Activated gamma-delta T cell treated with anti-CD3 and anti-CD28 coated beads, Interleukin-2, amount 50 U/mL, for 16 hours (primary cell): Measurements from ENCODE around the gene ALCAM.

Experiments used
- DNase-seq: peaks from one replicate; pipeline ENCODE4 v3.0.0-alpha.2; 2020; ENCODE audit warnings: low read depth

Gene ALCAM

DNA sequence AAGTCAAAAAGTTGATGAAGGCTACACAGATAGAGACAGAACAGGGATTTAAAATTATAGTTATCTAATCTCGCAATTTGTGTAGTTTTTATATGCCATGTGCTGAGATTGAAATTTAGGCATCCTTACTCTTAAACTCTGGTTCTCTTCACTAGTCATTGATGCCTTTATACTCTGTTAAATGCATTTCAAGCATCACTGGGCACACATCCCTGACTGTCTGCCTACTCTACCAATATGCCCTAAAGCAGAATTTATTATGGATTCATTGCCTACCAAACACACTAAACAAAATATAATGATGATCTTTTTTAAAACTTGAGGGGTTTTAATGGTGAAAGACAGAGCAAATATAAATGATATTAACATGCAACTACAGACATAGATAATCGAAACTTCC is 10.3 kb upstream of the ALCAM start:
- DNase-seq: no peak

DNA sequence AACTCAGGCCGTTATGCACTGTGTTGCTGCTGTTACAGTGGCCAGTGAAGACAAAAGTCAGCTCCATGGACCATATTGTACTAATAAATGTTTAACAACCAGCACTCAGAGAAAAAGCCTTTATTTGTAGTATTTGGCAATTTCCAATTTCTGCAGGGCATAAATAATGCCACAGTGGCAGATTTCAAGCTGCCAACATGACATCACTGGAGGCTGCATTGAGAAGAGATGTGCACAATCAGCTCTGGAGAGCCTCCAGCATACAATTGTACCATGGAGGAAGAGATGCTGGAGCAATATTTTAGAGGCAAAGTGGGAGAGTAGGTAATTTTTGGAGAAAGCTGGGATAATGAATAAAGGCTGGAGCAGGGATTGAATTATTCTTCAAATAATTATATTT is 9.7 kb upstream of the ALCAM start:
- DNase-seq: no peak

DNA sequence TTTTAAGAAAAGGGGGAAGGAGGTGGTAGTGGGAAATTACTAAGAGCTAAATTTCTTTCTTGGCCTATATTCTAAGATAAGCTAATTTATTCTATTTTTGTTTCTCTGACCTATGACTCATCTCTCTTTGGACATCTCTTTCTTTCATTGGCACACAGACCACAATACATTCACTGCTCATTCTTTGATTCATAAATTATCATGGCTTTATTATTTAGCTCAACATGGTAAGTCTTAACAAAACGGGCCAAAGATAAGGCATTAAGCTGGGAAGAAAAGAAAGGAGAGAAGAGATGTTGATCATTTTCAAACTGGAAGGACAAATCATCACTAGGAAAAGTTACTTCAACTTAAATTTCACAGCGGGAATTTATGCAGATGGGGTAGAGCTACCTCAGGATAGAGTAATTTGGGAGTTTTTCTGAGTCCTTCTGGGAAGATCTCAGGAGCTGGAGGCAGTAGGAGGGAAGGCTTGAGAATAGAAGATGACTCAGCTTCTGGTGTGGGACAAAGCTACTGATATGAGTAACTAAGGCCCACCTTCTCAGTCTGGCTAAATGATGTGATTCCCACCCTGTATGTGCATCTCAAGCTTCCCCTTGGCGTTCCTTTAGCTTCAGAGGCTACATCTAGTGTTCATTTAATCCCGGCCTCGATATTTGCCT is 7.5 kb upstream of the ALCAM start:
- no peak for DNase-seq

DNA sequence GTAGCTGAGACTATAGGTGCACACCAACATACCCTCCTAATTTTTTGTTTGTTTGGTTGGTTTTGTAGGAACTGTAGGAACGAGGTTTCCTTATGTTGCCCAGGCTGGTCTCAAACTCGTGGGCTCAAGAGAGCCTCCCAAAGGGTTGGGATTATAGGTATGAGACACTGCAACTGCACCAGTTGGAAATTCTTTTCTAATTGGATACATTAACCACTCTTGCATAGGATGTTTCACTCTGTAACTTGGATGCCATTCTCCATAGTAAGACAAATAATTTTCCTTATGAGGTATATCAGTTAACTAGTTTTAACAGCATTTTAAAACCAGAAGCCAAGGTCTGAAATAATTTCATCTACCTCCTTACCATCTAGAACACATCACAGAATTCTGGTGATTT is 6.7 kb upstream of the ALCAM start:
- DNase-seq: no peak

DNA sequence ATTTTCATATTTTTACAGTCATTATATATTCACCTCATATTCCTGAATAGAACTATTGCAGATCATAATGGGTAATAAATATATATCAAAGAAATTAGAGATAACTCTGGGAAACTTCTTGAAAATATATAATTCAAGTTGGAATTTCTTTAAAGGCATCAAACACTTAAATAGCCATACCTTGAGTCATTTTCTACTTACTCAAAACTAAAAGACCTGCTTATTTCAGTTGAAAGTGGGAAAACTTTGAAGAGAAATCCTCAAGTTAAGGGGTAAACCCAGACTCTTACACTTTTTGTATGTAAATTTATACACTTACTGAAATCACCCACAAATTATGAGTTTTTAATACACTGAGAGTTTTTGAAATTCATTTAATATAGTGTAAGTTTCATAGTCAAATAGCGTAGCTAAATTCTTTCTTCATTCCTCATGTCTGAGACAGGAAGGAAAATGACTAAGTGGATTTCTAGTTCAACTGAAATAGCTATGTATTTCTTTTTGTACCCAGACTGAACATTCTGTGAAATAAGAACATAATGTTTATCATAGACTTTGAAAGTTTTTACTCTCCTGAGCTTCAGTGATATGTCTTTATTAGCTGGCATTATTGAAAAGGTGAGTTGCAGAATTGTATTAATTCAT is 4.6 kb upstream of the ALCAM start:
- DNase-seq: no peak

DNA sequence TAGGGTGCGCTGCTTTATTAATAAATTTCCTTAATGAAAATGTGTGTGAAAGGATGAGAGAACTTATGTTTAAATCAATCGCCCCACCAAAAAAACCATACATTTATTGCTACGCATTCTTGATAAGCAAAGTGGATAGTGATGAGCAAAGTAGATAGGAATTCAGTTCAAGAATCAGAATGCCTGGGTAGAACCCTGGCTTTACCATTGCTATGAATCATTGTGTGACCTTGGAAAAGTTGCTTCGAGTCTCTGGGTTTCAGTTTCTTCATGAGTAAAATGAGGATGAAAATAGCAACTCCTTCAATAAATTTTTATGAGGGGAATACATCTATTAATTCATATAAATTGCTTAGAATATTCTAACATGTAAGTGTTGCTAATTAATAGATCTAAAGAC is 2.6 kb upstream of the ALCAM start:
- DNase-seq: no peak

DNA sequence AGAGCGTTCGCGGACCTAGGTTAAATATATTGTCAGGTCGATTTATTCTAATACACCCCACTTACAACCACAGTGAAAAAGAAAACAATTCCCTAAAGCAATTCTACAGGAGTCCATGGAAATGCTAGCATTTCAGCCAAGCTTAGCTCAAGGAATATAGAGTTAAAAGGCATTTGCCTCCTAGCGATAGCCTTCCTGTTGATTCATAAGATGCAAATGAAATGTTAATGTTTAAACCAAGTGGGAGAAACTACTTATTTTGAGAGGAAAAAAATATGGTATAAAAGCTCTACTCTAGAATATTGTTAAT is 1.7 kb upstream of the ALCAM start:
- DNase-seq: no peak

DNA sequence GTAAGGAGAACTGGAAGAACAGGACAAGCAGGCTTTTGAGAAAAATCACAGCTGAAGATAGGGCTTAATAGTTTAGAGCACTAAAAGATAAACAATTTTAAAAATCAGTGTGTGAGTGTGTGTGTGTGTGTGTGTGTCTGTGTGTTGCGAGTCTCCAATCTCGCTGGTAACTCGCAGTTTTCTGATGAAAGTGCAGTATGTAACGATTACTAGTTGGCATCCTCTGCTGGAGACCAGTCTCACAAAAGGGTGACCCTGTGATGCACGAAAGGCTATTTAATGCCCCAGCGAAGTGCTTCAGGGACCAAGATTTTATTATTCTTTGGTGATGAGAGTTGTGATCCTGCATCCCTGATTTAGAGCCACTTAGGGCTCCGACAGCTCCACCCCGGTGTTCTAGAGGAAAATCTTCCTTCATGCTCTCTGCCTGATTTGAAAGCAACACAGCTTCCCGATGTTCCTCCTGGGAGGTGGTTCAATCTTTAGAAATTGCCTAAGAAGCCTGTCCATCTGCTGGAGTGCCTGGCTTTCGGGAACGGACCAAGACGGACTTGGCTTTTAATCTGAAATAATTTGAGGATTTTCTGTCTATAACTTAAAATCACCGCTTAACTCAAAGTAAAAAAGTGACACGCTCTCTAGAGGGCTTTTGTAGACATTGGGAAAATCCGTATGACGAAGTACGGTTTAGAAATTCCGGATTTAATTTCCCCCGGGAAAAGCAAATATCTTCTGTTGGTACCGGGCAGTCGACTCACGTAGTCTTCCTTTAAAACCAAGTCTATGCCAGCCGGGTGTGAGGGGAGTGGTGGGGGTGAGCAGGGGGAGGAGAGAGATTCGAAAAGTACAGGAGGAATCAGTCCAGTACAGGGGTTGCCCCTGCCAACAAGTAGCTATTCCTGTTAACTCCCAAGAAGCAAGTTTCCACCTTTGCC is 1.1 kb upstream of the ALCAM start:
- no peak for DNase-seq

DNA sequence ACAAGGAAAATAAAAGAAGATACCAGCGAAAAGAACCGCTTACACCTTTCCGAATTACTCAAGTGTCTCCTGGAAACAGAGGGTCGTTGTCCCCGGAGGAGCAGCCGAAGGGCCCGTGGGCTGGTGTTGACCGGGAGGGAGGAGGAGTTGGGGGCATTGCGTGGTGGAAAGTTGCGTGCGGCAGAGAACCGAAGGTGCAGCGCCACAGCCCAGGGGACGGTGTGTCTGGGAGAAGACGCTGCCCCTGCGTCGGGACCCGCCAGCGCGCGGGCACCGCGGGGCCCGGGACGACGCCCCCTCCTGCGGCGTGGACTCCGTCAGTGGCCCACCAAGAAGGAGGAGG is 325 bp downstream of the ALCAM start:
- DNase-seq: no peak

DNA sequence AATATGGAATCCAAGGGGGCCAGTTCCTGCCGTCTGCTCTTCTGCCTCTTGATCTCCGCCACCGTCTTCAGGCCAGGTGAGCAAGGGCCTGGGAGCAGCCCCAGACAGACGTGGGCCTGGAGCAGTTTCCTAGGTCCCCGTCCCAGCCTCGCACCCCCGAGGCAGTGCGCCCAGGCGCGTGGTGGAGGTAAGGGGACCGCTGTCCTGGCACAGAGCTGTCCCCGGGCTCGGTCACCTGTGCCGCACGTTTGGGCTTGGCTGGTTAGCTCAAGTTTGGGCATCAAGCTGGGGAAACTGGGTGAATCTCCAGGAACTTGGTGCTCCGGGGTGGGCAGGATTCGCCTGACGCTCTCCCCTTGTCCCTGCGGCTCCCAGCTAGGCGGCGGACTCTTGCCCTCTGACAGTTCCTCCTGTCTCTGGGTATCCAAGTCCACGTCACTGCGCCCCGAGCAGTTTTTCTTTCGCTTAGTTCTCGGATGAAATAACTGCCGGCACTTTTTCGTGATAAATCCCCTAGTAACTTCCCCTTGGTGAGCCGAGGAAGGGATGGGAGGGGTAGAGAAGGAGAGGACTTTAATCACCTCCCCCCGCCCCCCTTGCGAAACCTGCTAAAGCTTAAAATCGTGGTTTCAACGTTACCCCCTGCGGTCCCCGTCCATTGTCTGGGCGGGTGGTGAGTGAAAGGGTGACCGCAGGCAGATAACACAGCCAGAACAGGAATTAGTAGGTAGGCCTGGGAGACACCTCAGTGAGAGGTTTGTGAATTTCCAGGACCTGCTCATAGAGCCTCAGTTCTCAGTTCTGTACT is 901 bp downstream of the ALCAM start:
- peak; percentile 41 for DNase-seq

DNA sequence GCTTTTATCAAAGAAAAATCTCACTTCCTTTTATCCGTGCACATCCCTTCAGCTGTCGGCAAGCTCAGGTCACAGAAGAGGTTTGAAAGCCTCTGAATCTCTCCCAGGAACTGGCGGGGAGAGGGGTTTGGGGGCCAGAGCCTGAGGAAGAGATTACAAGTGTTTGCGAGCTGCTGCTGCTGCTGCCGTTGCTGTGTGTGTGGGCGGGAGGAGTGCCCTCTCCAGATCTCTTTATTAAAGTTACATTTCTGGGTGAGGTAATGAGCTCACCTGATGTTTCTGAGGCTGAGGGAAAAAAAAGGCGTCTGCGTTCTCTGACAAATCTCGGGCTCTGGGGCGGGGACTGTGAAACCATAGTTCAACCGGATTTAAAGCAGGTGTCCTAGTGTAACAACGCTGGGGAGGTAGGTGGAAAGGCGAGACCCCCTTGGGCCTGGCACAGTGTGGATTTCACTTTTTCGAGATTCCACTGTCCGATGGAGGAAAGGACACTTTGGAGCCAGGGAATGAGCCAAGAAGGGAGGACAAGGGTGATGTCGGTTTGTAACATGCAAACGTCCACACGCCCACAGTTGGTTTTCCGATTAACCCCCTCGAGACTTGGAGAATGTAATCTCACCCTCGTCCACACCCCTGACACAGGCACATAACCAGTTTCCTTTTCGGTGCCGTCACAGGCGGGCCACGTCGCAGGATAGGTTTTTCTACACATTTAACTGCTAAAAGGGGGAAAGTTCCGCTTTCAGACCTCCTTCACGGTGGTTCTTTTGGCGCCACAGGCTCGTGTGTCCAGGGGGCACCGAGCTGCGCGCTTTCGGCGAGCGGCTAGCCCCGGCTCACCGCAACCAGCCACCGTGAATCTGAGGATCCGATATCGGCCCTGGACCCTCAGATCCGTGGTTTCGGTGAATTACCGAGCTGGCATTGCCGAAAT is 2.1 kb downstream of the ALCAM start:
- peak; percentile 57 for DNase-seq

DNA sequence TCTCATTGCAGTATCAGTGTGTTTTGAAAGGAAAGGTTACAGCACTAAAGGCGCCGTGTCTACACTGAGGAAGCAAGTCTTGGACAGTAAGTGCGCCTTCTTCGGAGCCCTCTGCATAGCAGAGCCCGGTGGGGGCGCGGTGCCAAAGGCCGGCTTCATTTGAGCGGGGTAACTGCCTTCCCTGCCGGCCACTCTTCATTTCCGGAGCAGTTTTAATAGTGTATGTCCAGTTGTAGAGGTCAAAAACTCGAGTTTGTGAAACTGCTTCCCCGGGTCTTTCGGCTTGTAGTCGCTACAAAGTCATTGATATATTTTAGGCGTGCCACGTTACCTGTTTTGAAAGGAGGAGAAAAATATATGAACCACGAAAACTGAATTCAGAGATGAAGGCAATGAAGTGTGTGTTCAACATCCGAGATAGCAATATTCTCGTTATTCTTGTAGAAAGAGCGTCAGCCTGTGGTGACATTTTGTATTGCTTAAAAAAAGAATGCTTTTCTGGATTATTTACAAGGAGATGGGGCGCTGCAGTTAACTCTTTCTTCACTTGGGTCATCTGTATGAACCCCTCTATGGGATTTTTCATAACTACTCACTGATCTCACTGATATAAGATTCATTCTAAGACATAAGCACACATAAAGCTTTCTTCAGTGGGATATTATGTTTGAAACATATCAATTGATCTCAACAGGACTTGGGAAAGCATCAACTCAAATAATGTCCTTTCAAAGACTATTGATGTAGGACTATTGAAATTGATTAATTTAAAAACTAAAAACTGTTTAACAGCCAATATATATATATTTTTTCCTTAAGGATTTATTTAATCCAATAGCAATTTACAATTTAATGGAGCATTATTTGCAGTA is 3.0 kb downstream of the ALCAM start:
- DNase-seq: peak; percentile 5

DNA sequence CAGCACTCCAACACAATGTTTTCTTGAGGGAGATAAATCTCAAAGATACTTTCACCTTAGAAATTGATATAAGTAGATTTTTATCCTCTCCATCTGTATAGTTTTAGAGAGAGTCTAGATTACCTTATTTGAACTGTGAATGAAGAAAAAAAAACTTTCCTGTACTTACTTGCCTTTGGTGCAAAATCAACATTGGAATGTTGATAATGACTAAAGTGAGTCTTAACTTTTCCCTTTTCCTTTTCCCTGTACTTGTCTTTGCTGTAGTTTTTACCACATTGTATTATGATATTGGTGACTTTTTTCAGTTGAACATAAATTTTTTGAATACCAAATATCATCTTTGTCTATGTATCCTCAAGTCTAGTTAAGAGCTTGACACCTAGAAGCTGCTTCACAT is 6.7 kb downstream of the ALCAM start:
- no peak for DNase-seq

DNA sequence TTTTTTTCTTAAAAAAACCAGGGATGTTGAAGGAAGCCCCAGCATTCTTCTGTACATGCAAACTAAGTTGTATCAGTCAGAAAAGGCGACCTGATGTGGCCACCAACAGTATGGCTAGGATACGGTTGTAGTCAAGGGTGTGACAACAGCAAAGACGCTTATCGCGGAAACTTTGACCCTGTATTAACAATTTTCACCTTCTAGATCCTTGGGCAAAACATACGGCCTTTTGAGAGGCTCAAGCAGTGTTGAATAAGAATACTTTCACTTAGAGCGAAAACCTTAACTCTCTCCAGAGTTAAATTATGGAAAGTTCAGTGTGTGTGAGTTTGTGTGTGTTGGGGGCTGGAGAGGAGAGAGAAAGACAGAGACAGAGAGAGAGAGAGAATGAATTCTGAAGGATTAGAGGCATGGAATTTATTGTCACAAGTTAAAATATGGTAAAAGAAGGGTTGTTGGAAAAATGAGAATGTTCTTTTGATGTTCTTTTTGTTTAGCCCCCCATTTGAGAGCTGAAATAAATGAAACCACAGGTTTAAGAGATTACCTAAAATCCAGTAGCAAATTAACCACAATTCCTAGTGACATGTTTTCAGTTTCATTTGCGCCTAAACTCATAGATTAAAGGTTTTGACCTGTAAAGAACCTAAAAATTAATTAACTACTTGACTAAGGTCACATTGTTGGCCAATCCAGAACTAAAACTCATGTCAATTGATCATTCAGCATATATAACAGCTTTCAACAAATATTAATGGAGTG is 9.2 kb downstream of the ALCAM start:
- DNase-seq: no peak

DNA sequence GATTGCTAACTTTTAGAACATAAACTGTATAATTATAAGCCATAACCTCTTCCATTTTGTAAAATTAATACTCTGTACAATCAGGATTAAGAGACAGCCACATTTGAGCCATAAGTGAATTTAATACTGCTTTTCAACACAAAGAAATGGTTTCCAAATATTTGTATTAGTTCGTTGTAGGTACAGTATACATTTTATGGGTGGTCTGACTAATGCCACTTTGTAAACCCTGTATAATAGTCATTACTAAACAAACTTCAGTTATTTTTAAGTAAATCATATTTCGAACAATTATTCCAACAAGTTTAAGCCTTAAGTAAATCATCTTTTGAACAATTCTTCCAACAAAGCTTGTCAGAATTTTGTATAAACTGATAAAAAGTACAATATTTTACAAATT is 11.0 kb downstream of the ALCAM start:
- DNase-seq: no peak

DNA sequence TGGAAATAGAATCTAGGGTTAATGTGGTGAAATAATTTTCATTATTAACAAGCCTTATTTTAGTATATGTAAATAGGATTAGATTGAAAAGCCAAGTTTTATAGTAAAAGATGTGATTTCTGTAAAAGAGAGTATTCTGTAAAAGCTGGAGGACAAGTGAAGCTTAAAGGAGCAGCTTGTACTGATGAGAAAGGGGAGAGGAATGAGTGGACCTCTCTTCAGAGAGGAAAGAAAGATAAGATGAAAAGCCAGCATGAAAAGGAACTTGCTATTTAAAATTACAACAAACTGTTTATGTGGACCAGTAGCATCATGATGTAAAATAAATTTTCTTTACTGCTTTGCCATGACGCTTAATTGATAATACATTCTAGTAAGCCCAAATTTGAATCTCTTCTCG is 18.5 kb downstream of the ALCAM start:
- no peak for DNase-seq

DNA sequence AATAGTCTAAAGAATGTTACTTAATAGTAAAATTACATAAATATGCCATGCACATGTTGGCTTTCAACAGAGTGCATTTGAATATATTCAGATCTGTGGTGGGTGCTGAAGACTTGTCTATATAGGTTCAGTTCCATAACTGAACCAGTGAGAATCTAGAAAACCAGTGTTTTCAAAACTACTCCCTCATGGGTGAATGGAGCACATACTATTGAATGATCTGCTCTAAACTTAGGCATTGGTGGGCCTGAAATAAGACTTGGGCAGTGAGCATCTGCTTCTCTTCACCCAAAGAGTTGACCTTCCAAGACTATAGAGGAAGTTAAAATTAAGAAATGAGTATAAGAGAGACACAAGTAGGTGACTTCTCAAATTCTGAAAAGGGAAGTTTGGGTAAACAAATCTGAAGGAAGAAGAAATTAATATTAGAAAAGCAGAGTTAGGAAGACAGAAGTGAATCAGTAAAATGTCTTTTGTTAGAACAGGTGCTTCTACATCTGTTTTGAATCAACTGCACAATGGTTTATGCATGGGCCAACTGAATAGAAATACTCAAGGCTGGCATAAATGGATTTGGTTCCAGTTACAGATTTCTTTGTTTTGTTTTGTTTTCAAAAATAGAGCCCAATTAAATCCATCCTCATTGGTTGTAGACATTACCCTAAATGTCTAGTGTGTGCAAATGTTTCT is 19.3 kb downstream of the ALCAM start:
- DNase-seq: no peak

DNA sequence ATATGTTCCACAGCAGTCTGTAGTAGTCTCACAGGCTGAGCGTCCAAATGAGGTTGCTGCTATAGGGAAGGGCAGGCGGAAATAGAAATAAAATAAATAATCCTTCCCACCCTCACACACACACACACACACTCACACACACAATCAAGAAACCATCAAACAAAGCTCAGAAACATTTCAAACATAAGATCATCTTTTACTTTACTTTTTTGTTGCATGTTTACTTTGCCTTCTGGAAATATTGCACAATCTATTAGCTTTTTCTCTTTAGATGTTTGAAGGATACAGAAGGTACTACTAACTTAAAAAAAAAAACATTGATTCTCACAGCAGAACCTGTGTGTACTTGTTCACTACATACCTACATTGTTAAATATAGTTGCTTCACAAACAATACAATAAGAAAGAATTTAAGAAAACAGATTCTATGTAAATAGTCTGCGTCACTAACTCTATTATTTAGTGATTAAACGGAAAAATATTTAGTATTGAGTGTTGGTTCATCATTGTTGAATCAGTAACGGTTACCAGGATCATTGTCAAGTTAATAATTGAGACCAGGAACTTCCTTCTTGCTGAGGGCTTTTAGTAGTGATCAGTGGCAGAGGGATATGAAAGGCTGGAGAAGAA is 20.5 kb downstream of the ALCAM start:
- no peak for DNase-seq

DNA sequence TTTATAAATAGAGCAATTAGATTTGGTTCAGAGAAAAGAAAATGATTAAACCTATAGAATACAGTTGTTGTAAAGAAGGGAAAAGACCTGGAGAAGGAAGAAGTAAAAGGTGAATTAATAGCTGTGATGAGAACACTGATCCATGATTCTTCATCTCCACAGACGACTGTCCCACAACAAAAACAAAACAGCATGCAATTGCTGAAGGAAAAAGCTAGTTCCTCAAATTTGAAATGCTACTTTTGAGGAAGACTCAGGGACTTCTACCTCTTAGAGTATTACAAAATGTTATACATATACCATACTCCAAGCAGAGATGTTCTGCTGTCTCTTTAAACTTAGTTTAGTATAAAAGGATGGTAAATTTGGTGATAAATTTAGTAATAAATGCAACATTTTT is 21.5 kb downstream of the ALCAM start:
- no peak for DNase-seq
